Vagina (tissue), 2 donors: ENCODE data around the gene RANBP17. TPM values are rescaled to one million over a fixed set of nuclear protein-coding genes. Genes with fewer than 3 reads are reported as not detected.

ENCODE experiments used
- DNase-seq, 2 donors: peaks; one replicate each; pipeline ENCODE4 v3.0.0-alpha.2; 2017; ENCODE audit errors: extremely low spot score in 2 of 2
- H3K27ac ChIP-seq: fragments of 200-600 bp; sonication (generic); one replicate; pipeline ENCODE4 v1.5.1; 2019
- H3K27me3 ChIP-seq: fragments of 200-600 bp; sonication (generic); one replicate; pipeline ENCODE4 v1.5.1; 2019
- H3K36me3 ChIP-seq, 2 donors: fragments of 200-600 bp; sonication (generic); one replicate each; pipeline ENCODE4 v1.5.1; 2017 to 2019
- H3K4me1 ChIP-seq: fragments of 200-600 bp; sonication (generic); one replicate; pipeline ENCODE4 v1.5.1; 2019
- H3K4me3 ChIP-seq, 2 donors: fragments of 200-600 bp; sonication (generic); 1 replicate in 1 of 2; 2 replicates in 1 of 2; pipeline ENCODE4 v1.5.1; 2016 to 2019
- H3K9me3 ChIP-seq: fragments of 200-600 bp; sonication (generic); one replicate; pipeline ENCODE4 v1.5.1; 2019
- POLR2A ChIP-seq, 2 donors: fragments of 450-650 bp; IDR thresholded peaks; one replicate each; pipeline ENCODE4 v1.6.1; 2017; ENCODE audit warnings: antibody characterized with exemption in 2 of 2, mild to moderate bottlenecking in 2 of 2, moderate library complexity in 2 of 2
- POLR2AphosphoS5 ChIP-seq, 2 donors: sonication (generic); formaldehyde crosslinking; IDR thresholded peaks; one replicate each; pipeline ENCODE4 v1.9.0; 2017; ENCODE audit warnings: antibody characterized with exemption in 2 of 2, mild to moderate bottlenecking in 2 of 2, low read depth in 1 of 2; ENCODE audit not compliant: insufficient read depth in 1 of 2
- intact Hi-C: fragments of 100-400 bp; cut with DNase I; formaldehyde crosslinking; loops from one replicate; pipeline ENCODE4 v1.15.1; 2023
- total RNA-seq: library from RNA; depleted of rRNA; stranded (reverse); fragments of >200 nt; gene quantifications from one replicate; pipeline ENCODE4 v1.2.3, GENCODE V29; 2016
- TF ChIP-seq, protein P1 (sequence below), 3 experiments: fragments of 450-650 bp in 2 of 3; fragments of 200-600 bp in 1 of 3; sonication (generic) in 1 of 3; IDR thresholded peaks; one replicate each; pipeline ENCODE4 v1.5.1; 2017 to 2019; ENCODE audit warnings: antibody characterized with exemption in 3 of 3, mild to moderate bottlenecking in 2 of 3, moderate library complexity in 2 of 3

The RANBP17 gene
- 5.4 TPM for total RNA-seq

DNA sequence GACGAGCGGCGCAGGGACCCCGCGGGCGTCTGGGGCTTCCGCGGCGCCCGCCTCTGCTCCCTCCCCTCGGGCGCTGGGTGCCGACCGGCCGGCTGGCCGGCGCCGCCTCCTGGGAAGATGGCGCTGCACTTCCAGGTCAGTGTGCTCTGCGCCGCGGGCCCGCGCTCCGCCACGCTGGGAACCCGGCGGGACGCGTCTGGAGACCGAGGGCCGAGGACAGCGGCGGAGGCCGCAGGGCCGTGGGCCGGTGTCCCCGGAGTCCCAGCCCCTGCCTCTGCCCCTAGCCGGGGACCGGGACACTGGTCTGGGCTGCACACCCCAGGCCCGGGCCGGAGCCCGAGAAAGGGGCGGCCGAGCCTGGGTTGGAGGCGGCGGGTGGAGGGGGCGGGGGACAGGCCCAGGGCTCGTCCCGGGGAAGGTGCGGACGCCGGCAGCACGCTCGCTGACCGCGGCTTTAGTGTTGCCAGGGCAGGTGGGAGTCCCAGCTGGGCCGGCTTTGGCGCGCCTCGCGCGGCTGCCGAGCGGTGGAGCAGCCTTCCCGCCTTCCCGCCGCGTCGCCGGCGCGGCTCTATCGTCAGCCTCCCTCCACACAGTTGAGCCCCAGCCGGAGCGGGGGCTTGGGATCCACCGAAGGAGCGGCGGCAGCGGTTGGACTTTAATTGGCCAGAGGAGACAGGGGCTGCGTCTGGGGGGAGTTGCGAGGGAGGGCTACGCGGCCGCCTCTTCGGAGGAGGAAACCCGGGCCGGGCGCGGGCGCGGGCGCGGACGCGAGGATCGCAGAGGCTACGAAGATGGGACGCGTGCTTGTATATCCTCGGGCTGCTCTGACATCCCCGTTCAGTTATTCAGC lies at the start of gene RANBP17:
Gene RANBP17, plus strand, starts transcription at position 102 of the 850 bp plus-strand sequence.
- H3K4me1 ChIP-seq: no peaks in the 10 kb centered on the region
- H3K36me3 ChIP-seq: no peaks in the 10 kb centered on the region
- no peak for DNase-seq
- H3K27me3 ChIP-seq: no peaks in the 10 kb centered on the region
- TF ChIP-seq, protein P1, sequence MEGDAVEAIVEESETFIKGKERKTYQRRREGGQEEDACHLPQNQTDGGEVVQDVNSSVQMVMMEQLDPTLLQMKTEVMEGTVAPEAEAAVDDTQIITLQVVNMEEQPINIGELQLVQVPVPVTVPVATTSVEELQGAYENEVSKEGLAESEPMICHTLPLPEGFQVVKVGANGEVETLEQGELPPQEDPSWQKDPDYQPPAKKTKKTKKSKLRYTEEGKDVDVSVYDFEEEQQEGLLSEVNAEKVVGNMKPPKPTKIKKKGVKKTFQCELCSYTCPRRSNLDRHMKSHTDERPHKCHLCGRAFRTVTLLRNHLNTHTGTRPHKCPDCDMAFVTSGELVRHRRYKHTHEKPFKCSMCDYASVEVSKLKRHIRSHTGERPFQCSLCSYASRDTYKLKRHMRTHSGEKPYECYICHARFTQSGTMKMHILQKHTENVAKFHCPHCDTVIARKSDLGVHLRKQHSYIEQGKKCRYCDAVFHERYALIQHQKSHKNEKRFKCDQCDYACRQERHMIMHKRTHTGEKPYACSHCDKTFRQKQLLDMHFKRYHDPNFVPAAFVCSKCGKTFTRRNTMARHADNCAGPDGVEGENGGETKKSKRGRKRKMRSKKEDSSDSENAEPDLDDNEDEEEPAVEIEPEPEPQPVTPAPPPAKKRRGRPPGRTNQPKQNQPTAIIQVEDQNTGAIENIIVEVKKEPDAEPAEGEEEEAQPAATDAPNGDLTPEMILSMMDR (IDR thresholded peaks at IDR 0.05): no peak
- no peak for TF ChIP-seq POLR2A (IDR thresholded peaks at IDR 0.05)
- TF ChIP-seq POLR2AphosphoS5 (IDR thresholded peaks at IDR 0.05; ENCODE audit: insufficient read depth in 1 of 2, low read depth in 1 of 2): no peak
- H3K4me3 ChIP-seq: peak within 1 kb of the TSS; percentile 44 to 45
- no peak within 1 kb of the TSS for H3K27ac ChIP-seq
- H3K9me3 ChIP-seq: peaks cover 5% of the 10 kb centered on the region
- intact Hi-C loops: no loop called here

DNA sequence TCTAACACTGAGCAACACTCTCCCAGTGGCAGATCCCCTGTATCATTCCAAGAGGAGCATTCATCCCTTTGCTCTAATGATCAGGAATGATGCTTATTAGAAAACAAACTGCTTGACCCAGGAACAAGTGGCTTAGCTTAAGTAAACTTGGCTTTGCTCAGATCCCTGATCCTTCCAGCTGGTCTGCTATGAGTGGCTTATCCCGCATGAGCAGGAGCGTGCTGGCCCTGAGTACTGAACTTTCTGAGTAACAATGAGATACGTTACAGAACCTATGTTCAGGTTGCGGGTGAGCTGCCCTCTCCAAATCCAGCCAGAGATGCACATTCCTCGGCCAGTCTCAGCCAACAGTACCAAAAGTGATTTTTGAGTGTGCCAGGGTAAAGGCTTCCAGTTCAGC lies 48.6 kb upstream of the RANBP17 start:
- Histone ChIP-seq H3K9me3 (no peaks in the 10 kb centered on the region), H3K4me1 (no peaks in the 10 kb centered on the region), H3K27ac (no peak overlapping the region), H3K36me3 (no peaks in the 10 kb centered on the region), H3K27me3 (no peaks in the 10 kb centered on the region), H3K4me3 (no peak overlapping the region)
- DNase-seq: no peak
- intact Hi-C loops: no loop called here
- no peak for TF ChIP-seq POLR2A (IDR thresholded peaks at IDR 0.05)
- TF ChIP-seq, protein P1 (IDR thresholded peaks at IDR 0.05): no peak
- no peak for TF ChIP-seq POLR2AphosphoS5 (IDR thresholded peaks at IDR 0.05; ENCODE audit: insufficient read depth in 1 of 2, low read depth in 1 of 2)

DNA sequence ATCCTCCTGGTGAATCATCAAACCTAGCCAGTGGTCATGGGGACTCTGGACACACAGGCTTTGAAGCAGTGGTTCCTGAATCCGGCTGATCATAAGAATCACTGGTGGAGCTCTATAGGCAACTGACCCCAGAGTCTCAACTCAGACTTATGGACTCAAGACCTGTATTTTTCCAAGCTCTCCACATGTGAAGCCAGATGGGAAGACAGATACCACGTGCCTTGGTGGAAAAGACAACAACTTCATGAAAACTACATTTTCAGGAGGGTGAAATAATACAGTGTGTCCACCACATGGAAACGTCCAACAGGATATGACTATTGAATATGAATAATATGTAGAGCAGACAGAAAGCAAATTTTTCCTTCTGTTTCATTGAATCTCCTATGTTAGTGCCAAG lies 44.6 kb upstream of the RANBP17 start:
- no peaks in the 10 kb centered on the region for H3K9me3 ChIP-seq
- TF ChIP-seq POLR2AphosphoS5 (IDR thresholded peaks at IDR 0.05; ENCODE audit: insufficient read depth in 1 of 2, low read depth in 1 of 2): no peak
- TF ChIP-seq POLR2A (IDR thresholded peaks at IDR 0.05): no peak
- TF ChIP-seq, protein P1 (IDR thresholded peaks at IDR 0.05): no peak
- no peak overlapping the region for H3K27ac ChIP-seq
- H3K36me3 ChIP-seq: no peaks in the 10 kb centered on the region
- no peak overlapping the region for H3K4me3 ChIP-seq
- intact Hi-C loops: no loop called here
- H3K4me1 ChIP-seq: no peaks in the 10 kb centered on the region
- no peak for DNase-seq
- H3K27me3 ChIP-seq: no peaks in the 10 kb centered on the region

DNA sequence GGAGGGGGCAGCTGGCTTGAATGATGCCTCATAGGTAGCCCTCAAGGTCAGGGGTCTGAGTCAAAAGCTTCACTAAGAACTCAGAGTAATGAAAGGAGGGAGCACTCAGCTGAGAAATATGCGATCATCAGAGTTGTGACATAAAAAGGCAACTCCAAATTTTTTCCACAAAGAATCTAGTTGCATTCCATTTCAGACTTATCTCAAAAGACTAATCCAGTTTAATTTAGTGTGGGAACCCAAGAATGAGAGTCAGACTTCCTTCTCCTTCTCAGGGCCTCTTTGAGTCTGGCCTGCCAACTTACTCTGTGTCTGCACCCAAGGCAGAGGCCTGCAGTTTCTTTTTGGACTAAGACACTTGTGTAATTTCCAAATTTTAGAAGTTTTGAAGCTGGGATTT lies 43.6 kb upstream of the RANBP17 start:
- no peaks in the 10 kb centered on the region for H3K36me3 ChIP-seq
- H3K27ac ChIP-seq: no peak overlapping the region
- TF ChIP-seq POLR2AphosphoS5 (IDR thresholded peaks at IDR 0.05; ENCODE audit: insufficient read depth in 1 of 2, low read depth in 1 of 2) (no peak), POLR2A (IDR thresholded peaks at IDR 0.05) (no peak)
- TF ChIP-seq, protein P1 (IDR thresholded peaks at IDR 0.05): no peak
- H3K27me3 ChIP-seq: no peaks in the 10 kb centered on the region
- no peaks in the 10 kb centered on the region for H3K4me1 ChIP-seq
- H3K9me3 ChIP-seq: no peaks in the 10 kb centered on the region
- no peak overlapping the region for H3K4me3 ChIP-seq
- intact Hi-C loops: no loop called here
- DNase-seq: no peak

DNA sequence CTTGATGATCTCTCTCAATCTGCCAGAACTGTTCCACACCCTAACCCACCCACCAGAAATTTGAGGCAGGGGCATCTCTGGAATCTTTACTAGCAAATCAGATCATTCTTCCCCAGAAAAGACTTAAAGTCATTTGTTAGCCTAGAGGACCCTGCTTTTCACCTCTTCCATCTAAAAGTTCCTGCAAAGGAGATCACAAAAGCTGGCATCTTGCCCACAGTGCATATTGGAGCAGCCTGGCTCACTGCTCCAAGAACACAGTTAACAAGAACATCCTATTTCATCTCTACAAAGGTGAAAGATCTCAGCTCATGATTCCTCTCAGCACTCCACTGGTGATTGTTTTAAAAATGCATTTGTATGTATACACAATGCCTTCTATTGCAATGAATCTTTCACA lies 42.0 kb upstream of the RANBP17 start:
- Histone ChIP-seq H3K27me3 (no peaks in the 10 kb centered on the region), H3K4me1 (no peaks in the 10 kb centered on the region), H3K4me3 (no peak overlapping the region), H3K27ac (no peak overlapping the region), H3K9me3 (no peaks in the 10 kb centered on the region), H3K36me3 (no peaks in the 10 kb centered on the region)
- DNase-seq: no peak
- intact Hi-C loops: no loop called here
- TF ChIP-seq, protein P1 (IDR thresholded peaks at IDR 0.05): no peak
- TF ChIP-seq POLR2AphosphoS5 (IDR thresholded peaks at IDR 0.05; ENCODE audit: insufficient read depth in 1 of 2, low read depth in 1 of 2) (no peak), POLR2A (IDR thresholded peaks at IDR 0.05) (no peak)
